ENCODE data around the gene DHX40.

The DHX40 gene

DNA sequence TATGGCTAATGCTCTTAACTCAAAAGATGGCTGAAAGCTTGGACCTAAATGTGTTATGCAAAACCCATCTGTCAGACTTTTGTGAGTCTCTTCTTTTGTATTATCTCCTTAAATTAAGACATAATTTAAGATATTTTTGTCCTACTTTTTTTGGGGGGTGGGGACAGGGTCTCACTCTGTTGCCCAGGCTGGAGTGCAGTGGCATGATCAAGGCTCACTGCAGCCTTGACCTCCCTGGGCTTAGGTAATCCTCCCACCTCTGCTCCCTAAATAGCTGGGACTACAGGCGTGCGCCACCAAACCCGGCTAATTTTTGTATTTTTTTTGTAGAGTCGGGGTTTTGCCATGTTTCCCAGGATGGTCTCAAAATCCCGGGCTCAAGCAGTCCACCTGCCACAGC is 61.3 kb downstream of the DHX40 start:
- no peak overlapping the region for H3K4me2 ChIP-seq
- H3K4me3 ChIP-seq (IDR thresholded peaks at IDR 0.05; ENCODE audit: insufficient read depth, low read depth, low read length): no peak overlapping the region
- H3K9ac ChIP-seq: no peak overlapping the region
- TF ChIP-seq, protein P1, sequence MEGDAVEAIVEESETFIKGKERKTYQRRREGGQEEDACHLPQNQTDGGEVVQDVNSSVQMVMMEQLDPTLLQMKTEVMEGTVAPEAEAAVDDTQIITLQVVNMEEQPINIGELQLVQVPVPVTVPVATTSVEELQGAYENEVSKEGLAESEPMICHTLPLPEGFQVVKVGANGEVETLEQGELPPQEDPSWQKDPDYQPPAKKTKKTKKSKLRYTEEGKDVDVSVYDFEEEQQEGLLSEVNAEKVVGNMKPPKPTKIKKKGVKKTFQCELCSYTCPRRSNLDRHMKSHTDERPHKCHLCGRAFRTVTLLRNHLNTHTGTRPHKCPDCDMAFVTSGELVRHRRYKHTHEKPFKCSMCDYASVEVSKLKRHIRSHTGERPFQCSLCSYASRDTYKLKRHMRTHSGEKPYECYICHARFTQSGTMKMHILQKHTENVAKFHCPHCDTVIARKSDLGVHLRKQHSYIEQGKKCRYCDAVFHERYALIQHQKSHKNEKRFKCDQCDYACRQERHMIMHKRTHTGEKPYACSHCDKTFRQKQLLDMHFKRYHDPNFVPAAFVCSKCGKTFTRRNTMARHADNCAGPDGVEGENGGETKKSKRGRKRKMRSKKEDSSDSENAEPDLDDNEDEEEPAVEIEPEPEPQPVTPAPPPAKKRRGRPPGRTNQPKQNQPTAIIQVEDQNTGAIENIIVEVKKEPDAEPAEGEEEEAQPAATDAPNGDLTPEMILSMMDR (conservative IDR thresholded peaks at IDR 0.05; ENCODE audit: low read depth, low read length): no peak
- no peaks in the 10 kb centered on the region for H3K27me3 ChIP-seq (ENCODE audit: insufficient read depth, low read depth)
- peaks cover 82% of the 10 kb centered on the region for H3K4me1 ChIP-seq (ENCODE audit: low read depth, poor library complexity, severe bottlenecking)
- peaks cover 100% of the 10 kb centered on the region for H3K79me2 ChIP-seq (ENCODE audit: insufficient read depth, low read depth)
- H2AFZ ChIP-seq (ENCODE audit: low read depth): no peak overlapping the region
- H3K27ac ChIP-seq: no peak overlapping the region
- peaks cover 4% of the 10 kb centered on the region; the same call in 1 of the 2 replicates for H3K36me3 ChIP-seq (ENCODE audit: insufficient read depth)
- H4K20me1 ChIP-seq (ENCODE audit: insufficient read depth): peaks cover 84% of the 10 kb centered on the region

DNA sequence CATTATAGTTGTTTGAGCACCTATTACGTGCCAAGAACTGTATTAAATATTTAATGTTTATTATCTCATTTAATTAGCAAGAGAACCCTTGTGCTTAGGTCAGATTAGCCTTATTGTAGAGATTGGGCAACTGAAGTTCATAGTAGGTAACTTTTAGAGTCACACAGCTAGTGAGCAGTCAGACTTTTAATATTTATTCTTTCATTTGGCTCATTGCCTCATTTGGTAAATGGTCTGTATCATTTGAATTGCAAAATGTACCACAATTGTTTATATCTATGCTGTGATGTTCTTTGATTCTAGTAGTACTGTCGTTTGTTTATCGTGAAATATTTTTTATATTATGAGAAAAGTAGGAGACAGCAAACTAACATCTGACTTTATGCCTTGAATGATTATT is 61.9 kb downstream of the DHX40 start:
- peaks cover 100% of the 10 kb centered on the region for H3K79me2 ChIP-seq (ENCODE audit: insufficient read depth, low read depth)
- no peaks in the 10 kb centered on the region for H3K27me3 ChIP-seq (ENCODE audit: insufficient read depth, low read depth)
- TF ChIP-seq, protein P1 (conservative IDR thresholded peaks at IDR 0.05; ENCODE audit: low read depth, low read length): no peak
- no peak overlapping the region for H3K4me2 ChIP-seq
- no peak overlapping the region for H2AFZ ChIP-seq (ENCODE audit: low read depth)
- H3K9ac ChIP-seq: no peak overlapping the region
- peaks cover 4% of the 10 kb centered on the region; the same call in 1 of the 2 replicates for H3K36me3 ChIP-seq (ENCODE audit: insufficient read depth)
- H3K27ac ChIP-seq: no peak overlapping the region
- H3K4me3 ChIP-seq (IDR thresholded peaks at IDR 0.05; ENCODE audit: insufficient read depth, low read depth, low read length): no peak overlapping the region
- H3K4me1 ChIP-seq (ENCODE audit: low read depth, poor library complexity, severe bottlenecking): peaks cover 82% of the 10 kb centered on the region
- H4K20me1 ChIP-seq (ENCODE audit: insufficient read depth): peaks cover 80% of the 10 kb centered on the region

DNA sequence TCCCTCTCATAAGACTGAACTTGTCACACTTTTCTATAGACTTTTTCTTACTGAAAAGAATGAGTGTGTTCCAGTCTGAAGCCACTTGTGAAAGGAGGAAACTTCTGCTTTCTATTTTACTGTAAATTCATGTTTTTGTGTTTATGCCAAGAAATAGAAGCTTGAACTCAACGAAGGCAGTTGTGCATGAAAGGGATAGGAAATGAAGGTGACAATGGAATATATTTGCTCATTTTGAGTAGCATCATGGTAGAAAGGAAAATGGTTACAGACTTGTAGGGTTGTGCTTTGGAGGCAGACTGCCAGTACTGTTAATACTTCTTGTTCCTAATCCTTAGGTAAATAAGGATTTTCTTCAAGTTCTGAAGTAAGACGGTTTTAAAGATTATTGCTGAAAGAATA is 62.4 kb downstream of the DHX40 start:
- Histone ChIP-seq H3K9ac (no peak overlapping the region), H3K79me2 (ENCODE audit: insufficient read depth, low read depth) (peaks cover 100% of the 10 kb centered on the region), H3K4me1 (ENCODE audit: low read depth, poor library complexity, severe bottlenecking) (peaks cover 82% of the 10 kb centered on the region), H3K27me3 (ENCODE audit: insufficient read depth, low read depth) (no peaks in the 10 kb centered on the region), H2AFZ (ENCODE audit: low read depth) (no peak overlapping the region), H4K20me1 (ENCODE audit: insufficient read depth) (peaks cover 77% of the 10 kb centered on the region), H3K36me3 (ENCODE audit: insufficient read depth) (peaks cover 4% of the 10 kb centered on the region; the same call in 1 of the 2 replicates), H3K4me2 (no peak overlapping the region), H3K27ac (no peak overlapping the region), H3K4me3 (IDR thresholded peaks at IDR 0.05; ENCODE audit: insufficient read depth, low read depth, low read length) (no peak overlapping the region)
- TF ChIP-seq, protein P1 (conservative IDR thresholded peaks at IDR 0.05; ENCODE audit: low read depth, low read length): no peak

DNA sequence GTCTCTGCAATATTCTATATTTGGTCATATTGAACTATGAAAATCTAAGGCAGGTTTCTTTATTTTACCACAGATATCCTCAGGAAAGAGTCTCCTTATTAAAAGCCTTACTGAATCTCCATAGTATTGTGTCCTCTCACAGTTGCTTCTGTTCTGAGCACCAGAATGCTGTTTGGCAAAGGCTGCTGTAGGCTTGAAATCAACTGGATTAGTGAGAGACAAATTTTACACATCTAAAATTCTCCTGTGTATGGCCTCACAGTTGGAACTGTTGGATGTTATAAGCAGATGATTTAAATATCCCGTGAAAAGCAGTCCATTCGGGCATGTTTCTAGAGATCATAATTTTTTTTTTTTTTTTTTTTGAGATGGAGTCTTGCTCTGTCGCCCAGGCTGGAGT is 63.8 kb downstream of the DHX40 start:
- peaks cover 82% of the 10 kb centered on the region for H3K4me1 ChIP-seq (ENCODE audit: low read depth, poor library complexity, severe bottlenecking)
- peaks cover 100% of the 10 kb centered on the region for H3K79me2 ChIP-seq (ENCODE audit: insufficient read depth, low read depth)
- TF ChIP-seq, protein P1 (conservative IDR thresholded peaks at IDR 0.05; ENCODE audit: low read depth, low read length): no peak
- no peak overlapping the region for H2AFZ ChIP-seq (ENCODE audit: low read depth)
- H3K4me2 ChIP-seq: no peak overlapping the region
- no peak overlapping the region for H3K4me3 ChIP-seq (IDR thresholded peaks at IDR 0.05; ENCODE audit: insufficient read depth, low read depth, low read length)
- H3K36me3 ChIP-seq (ENCODE audit: insufficient read depth): peaks cover 4% of the 10 kb centered on the region; the same call in 1 of the 2 replicates
- H4K20me1 ChIP-seq (ENCODE audit: insufficient read depth): peaks cover 71% of the 10 kb centered on the region
- H3K27ac ChIP-seq: no peak overlapping the region
- no peak overlapping the region for H3K9ac ChIP-seq
- no peaks in the 10 kb centered on the region for H3K27me3 ChIP-seq (ENCODE audit: insufficient read depth, low read depth)

Measured in KMS-11 (cell line).